Panc1 (cell line): ENCODE measurements around the gene DCUN1D1.

Experiments
- CTCF ChIP-seq: fragments of 450-650 bp; IDR thresholded peaks from 2 replicates; pipeline ENCODE4 v1.5.1; 2017; ENCODE audit warnings: mild to moderate bottlenecking
- POLR2AphosphoS5 ChIP-seq: IDR thresholded peaks from 2 replicates; pipeline ENCODE4 v1.6.1; 2012; ENCODE audit warnings: mild to moderate bottlenecking, low read depth, low read length, moderate library complexity
- REST ChIP-seq, 2 experiments: IDR thresholded peaks; 2 replicates each; pipeline ENCODE4 v1.6.1; 2011 to 2012; ENCODE audit warnings: low read depth in 2 of 2, control low read depth in 1 of 2, low read length in 1 of 2, mild to moderate bottlenecking in 1 of 2, moderate library complexity in 1 of 2; ENCODE audit not compliant: insufficient read depth in 1 of 2

DNA sequence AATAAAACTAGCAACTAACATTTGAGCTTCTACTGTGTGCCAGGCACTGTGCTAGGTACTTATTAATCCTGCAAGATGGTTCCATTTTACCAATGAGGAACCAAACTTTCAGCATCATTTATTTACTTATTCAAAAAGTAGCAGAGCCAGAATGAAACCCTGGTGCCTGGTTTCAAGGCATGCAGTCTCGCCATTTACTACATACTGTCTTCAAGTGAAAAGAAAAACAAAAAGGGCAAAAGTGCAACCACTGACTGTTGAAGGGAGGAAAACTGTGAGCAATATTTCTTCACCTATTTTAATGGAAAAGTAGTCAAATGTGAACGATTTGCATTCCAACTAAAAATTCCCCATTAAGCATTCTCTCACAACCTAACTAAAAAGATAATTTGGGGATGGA lies 8.7 kb downstream of the DCUN1D1 start:
- TF ChIP-seq CTCF = no peak
- TF ChIP-seq POLR2AphosphoS5 = no peak
- no peak for TF ChIP-seq REST (IDR thresholded peaks at IDR 0.05; ENCODE audit: insufficient read depth in 1 of 2, low read depth in 2 of 2, low read length in 1 of 2)
